Adrenal gland (tissue), 12 donors: ENCODE measurements around the gene ASTE1. TPM values are rescaled to one million over a fixed set of nuclear protein-coding genes. Genes with fewer than 3 reads are reported as not detected.

Source experiments
- DNase-seq, 7 donors: peaks; one replicate each; pipeline ENCODE4 v3.0.0-alpha.2; 2019 to 2020
- H3K27ac ChIP-seq, 5 donors: fragments of 200-600 bp; sonication (generic) in 4 of 5; 1 replicate in 3 of 5; 2 replicates in 2 of 5; pipeline versions ENCODE4 v1.5.1 to v1.8.0; 2016 to 2020; ENCODE audit warnings: mild to moderate bottlenecking in 1 of 5
- H3K27me3 ChIP-seq: fragments of 200-600 bp; 2 replicates; pipeline ENCODE4 v1.8.0; 2021
- H3K36me3 ChIP-seq, 2 donors: fragments of 200-600 bp; replicated peaks in 1 of 2; 1 replicate in 1 of 2; 2 replicates in 1 of 2; pipeline versions ENCODE4 v1.5.1 to v1.8.0; 2018 to 2022
- H3K4me1 ChIP-seq, 2 donors: fragments of 200-600 bp; replicated peaks in 1 of 2; 1 replicate in 1 of 2; 2 replicates in 1 of 2; pipeline versions ENCODE4 v1.5.1 to v1.8.0; 2018 to 2021
- H3K4me3 ChIP-seq, 4 donors: fragments of 200-600 bp; sonication (generic) in 3 of 4; one replicate each; pipeline ENCODE4 v1.5.1; 2016 to 2018
- H3K9me3 ChIP-seq, 3 donors: fragments of 200-600 bp; sonication (generic) in 1 of 3; replicated peaks in 1 of 3; 1 replicate in 2 of 3; 2 replicates in 1 of 3; pipeline versions ENCODE4 v1.5.1 to v1.8.0; 2016 to 2021
- CTCF ChIP-seq, 6 experiments: fragments of 450-650 bp in 4 of 6; fragments of 200-600 bp in 2 of 6; sonication (generic) in 1 of 6; IDR thresholded peaks; 1 replicate in 5 of 6; 2 replicates in 1 of 6; pipeline versions ENCODE4 v1.5.1 to v1.8.0; 2016 to 2021; ENCODE audit warnings: antibody characterized with exemption in 6 of 6, mild to moderate bottlenecking in 2 of 6, moderate library complexity in 1 of 6
- POLR2A ChIP-seq, 2 donors: fragments of 450-650 bp; IDR thresholded peaks; one replicate each; pipeline ENCODE4 v1.6.1; 2017; ENCODE audit warnings: antibody characterized with exemption in 2 of 2, mild to moderate bottlenecking in 2 of 2, moderate library complexity in 1 of 2
- WGBS, 4 donors: extraction: QIAGEN DNeasy Blood & Tissue Kit in 2 of 4; methylation state at CpG; one replicate each; pipeline versions ENCODE4 v1.1.5 to v1.1.7; 2013 to 2017; 5-methylcytosine and 5-hydroxymethylcytosine counted together
- intact Hi-C, 2 donors: fragments of 100-400 bp; cut with DNase I; formaldehyde crosslinking; loops; one replicate each; pipeline versions ENCODE4 v1.14.1 to v1.15.0; 2022 to 2023
- polyA plus RNA-seq, 3 donors: library from polyadenylated mRNA; stranded (reverse); fragments of 200-250 nt in 2 of 3; fragments of 350-450 nt in 1 of 3; fragmentation: Illumina TruSeq in 1 of 3; extraction: RNeasy Lipid Tissue Mini Kit (QIAGEN cat#74804) in 1 of 3; gene quantifications; one replicate each; pipeline ENCODE4 v1.2.3, GENCODE V29; 2013 to 2014
- total RNA-seq, 9 donors: library from RNA; depleted of rRNA in 4 of 9; stranded (reverse); fragments of >200 nt in 4 of 9; fragments of 120-200 nt in 1 of 9; fragmentation: NEBNext Ultra II Directional in 1 of 9; extraction: Animal tissue kit (Norgen Biotek cat#: 25700) in 1 of 9; gene quantifications; one replicate each; pipeline versions ENCODE4 v1.1.0 to v1.2.4, GENCODE V29; 2013 to 2023
- donor health status: healthy with polysubstance abuse.
- donor health status: Bipolar disorder and iron deficiency.
- donor health status: DM: yes; HTN: yes; CAD: no.
- donor health status: DM: no; HTN: no; CAD: no.
- donor health status: DM: no; HTN: no; CAD: no.
- donor health status: DM: yes; HTN: yes; CAD: no.

Gene ASTE1
- total and polyA plus RNA-seq, 12 donors, result 1.8 to 8.7 (median 6.1) TPM

GRCh38 chr3:131025539-131025938 lies 1.1 kb downstream of the ASTE1 start:
- H3K27me3 ChIP-seq, result no peaks in the 10 kb centered on the region
- H3K9me3 ChIP-seq, result no peaks in the 10 kb centered on the region
- TF ChIP-seq CTCF (IDR thresholded peaks at IDR 0.05) (no peak), POLR2A (IDR thresholded peaks at IDR 0.05) (no peak)
- H3K4me1 ChIP-seq, result peaks cover 11 to 35% of the 10 kb centered on the region in 2 donors
- intact Hi-C loops, result no loop called here
- peak overlapping the region in 1 of 4 donors; percentile 78 for H3K4me3 ChIP-seq
- 87 to 98% (median 95%) methylated on average over 1 of the region's 1 CpG for WGBS, 4 donors
- no peaks in the 10 kb centered on the region for H3K36me3 ChIP-seq
- no peak overlapping the region for H3K27ac ChIP-seq
- DNase-seq, result no peak

GRCh38 chr3:131020122-131020693 lies 6.4 kb downstream of the ASTE1 start:
- intact Hi-C loops, result no loop called here
- TF ChIP-seq CTCF (IDR thresholded peaks at IDR 0.05) (no peak), POLR2A (IDR thresholded peaks at IDR 0.05) (no peak)
- no peak overlapping the region for H3K27ac ChIP-seq
- WGBS, 4 donors, result 77 to 86% (median 83%) methylated on average over 5 of the region's 5 CpGs
- H3K4me3 ChIP-seq, result no peak overlapping the region
- no peaks in the 10 kb centered on the region for H3K27me3 ChIP-seq
- H3K9me3 ChIP-seq, result no peaks in the 10 kb centered on the region
- peaks cover 0 to 14% of the 10 kb centered on the region in 2 donors for H3K36me3 ChIP-seq
- DNase-seq, result no peak
- peaks cover 1 to 29% of the 10 kb centered on the region in 2 donors for H3K4me1 ChIP-seq

- no peak overlapping the region for H3K27ac ChIP-seq
- peaks cover 0 to 25% of the 10 kb centered on the region in 2 donors for H3K36me3 ChIP-seq
- H3K4me1 ChIP-seq, result peaks cover 0 to 27% of the 10 kb centered on the region in 2 donors
- no peak for TF ChIP-seq POLR2A (IDR thresholded peaks at IDR 0.05)
- no peak for TF ChIP-seq CTCF (IDR thresholded peaks at IDR 0.05)
- H3K4me3 ChIP-seq, result no peak overlapping the region
- H3K9me3 ChIP-seq, result no peaks in the 10 kb centered on the region
- no peaks in the 10 kb centered on the region for H3K27me3 ChIP-seq
- 87 to 93% (median 91%) methylated on average over 3 of the region's 3 CpGs for WGBS, 4 donors
- no peak for DNase-seq
- intact Hi-C loops, result no loop called here
These were observed 7.7 kb downstream of the ASTE1 start for GRCh38 chr3:131018970-131019369.

- TF ChIP-seq POLR2A (IDR thresholded peaks at IDR 0.05) (no peak), CTCF (IDR thresholded peaks at IDR 0.05) (no peak)
- 95 to 100% (median 98%) methylated on average over 1 of the region's 1 CpG for WGBS, 4 donors
- no peaks in the 10 kb centered on the region for H3K9me3 ChIP-seq
- intact Hi-C loops, result no loop called here
- no peaks in the 10 kb centered on the region for H3K27me3 ChIP-seq
- DNase-seq, result no peak
- no peaks in the 10 kb centered on the region for H3K4me1 ChIP-seq
- peaks cover 0 to 19% of the 10 kb centered on the region in 2 donors for H3K36me3 ChIP-seq
- no peak overlapping the region for H3K4me3 ChIP-seq
- no peak overlapping the region for H3K27ac ChIP-seq
These were observed 16.9 kb downstream of the ASTE1 start for GRCh38 chr3:131009698-131010097.
